PC-3 (cell line): ENCODE measurements around the gene BEST2. TPM values are rescaled to one million over a fixed set of nuclear protein-coding genes. Genes with fewer than 3 reads are reported as not detected.

Experiments
- ATAC-seq: fragments of 200-7000 bp; cut with Tn5 transposase; 2 replicates; pipeline ENCODE4 v1.9.1; 2020; ENCODE audit warnings: mild to moderate bottlenecking, moderate library complexity
- BruUV-seq: library from RNA; stranded (reverse); fragments of 400-500 nt; replicated peaks from 2 replicates; lab custom pipeline; 2021; lab: Mats Ljungman, UMichigan
- CTCF ChIA-PET: fragments of 300-600 bp; sonication (Branson Sonifier 250); formaldehyde crosslinking; loops from one replicate; lab custom pipeline; 2022; ENCODE audit warnings: antibody characterized with exemption; lab: Charles Lee
- POLR2A ChIA-PET: fragments of 300-600 bp; sonication (Branson Sonifier 250); formaldehyde crosslinking; loops from one replicate; lab custom pipeline; 2022; ENCODE audit warnings: antibody characterized with exemption; ENCODE audit not compliant: unreplicated experiment; lab: Charles Lee
- DNase-seq: peaks from one replicate; pipeline ENCODE4 v3.0.0-alpha.2; 2015
- H2AFZ ChIP-seq: fragments of 300-600 bp; sonication (generic); 2 replicates; pipeline ENCODE4 v1.6.0; 2016; ENCODE audit warnings: antibody characterized with exemption, low read length
- H3F3A ChIP-seq: fragments of 300-600 bp; sonication (generic); one replicate; pipeline ENCODE4 v1.6.0; 2017; ENCODE audit warnings: antibody characterized with exemption, low read length, control low read depth, mild to moderate bottlenecking; ENCODE audit not compliant: unreplicated experiment
- H3K27ac ChIP-seq: fragments of 300-600 bp; sonication (generic); 2 replicates; pipeline ENCODE4 v1.5.1; 2016; ENCODE audit warnings: mild to moderate bottlenecking, low read length
- H3K27me3 ChIP-seq: fragments of 300-600 bp; sonication (generic); 2 replicates; pipeline ENCODE4 v1.6.1; 2016; ENCODE audit warnings: low read length, mixed read lengths
- H3K36me3 ChIP-seq: fragments of 300-600 bp; sonication (generic); 2 replicates; pipeline ENCODE4 v1.6.1; 2016; ENCODE audit warnings: low read depth, mixed run types, low read length, mixed read lengths
- H3K4me1 ChIP-seq: fragments of 300-600 bp; sonication (generic); 2 replicates; pipeline ENCODE4 v1.5.1; 2016; ENCODE audit warnings: low read length; ENCODE audit not compliant: insufficient read depth
- H3K4me2 ChIP-seq: fragments of 300-600 bp; sonication (generic); 2 replicates; pipeline ENCODE4 v1.6.0; 2016; ENCODE audit warnings: low read length
- H3K4me3 ChIP-seq: fragments of 300-600 bp; sonication (generic); 2 replicates; pipeline ENCODE4 v1.5.1; 2016; ENCODE audit warnings: mild to moderate bottlenecking, low read length, mixed read lengths
- H3K79me2 ChIP-seq: fragments of 300-600 bp; sonication (generic); 2 replicates; pipeline ENCODE4 v1.6.1; 2017; ENCODE audit warnings: low read length, mixed read lengths
- H3K9ac ChIP-seq: fragments of 300-600 bp; sonication (generic); 2 replicates; pipeline ENCODE4 v1.6.0; 2016; ENCODE audit warnings: mild to moderate bottlenecking, low read length
- H3K9me2 ChIP-seq: fragments of 300-600 bp; sonication (generic); replicated peaks from 2 replicates; pipeline ENCODE4 v1.6.1; 2016; ENCODE audit warnings: mixed run types, low read length, mixed read lengths
- H3K9me3 ChIP-seq: fragments of 300-600 bp; sonication (generic); 2 replicates; pipeline ENCODE4 v1.6.1; 2016; ENCODE audit warnings: low read length, mixed read lengths
- H4K20me1 ChIP-seq: fragments of 300-600 bp; sonication (generic); 2 replicates; pipeline ENCODE4 v1.6.1; 2016; ENCODE audit warnings: low read length, mixed read lengths
- CTCF ChIP-seq: fragments of 300-600 bp; sonication (generic); conservative IDR thresholded peaks from 2 replicates; pipeline ENCODE4 v1.5.1; 2017; ENCODE audit warnings: antibody characterized with exemption, low read depth, mild to moderate bottlenecking, low read length
- EZH2 ChIP-seq: fragments of 300-600 bp; sonication (generic); IDR thresholded peaks from one replicate; pipeline ENCODE4 v1.6.1; 2017; ENCODE audit warnings: antibody characterized with exemption, mild to moderate bottlenecking, low read length; ENCODE audit not compliant: unreplicated experiment
- EZH2phosphoT487 ChIP-seq: fragments of 300-600 bp; sonication (generic); IDR thresholded peaks from 2 replicates; pipeline ENCODE4 v1.6.1; 2018; ENCODE audit warnings: mild to moderate bottlenecking, antibody characterized with exemption, low read length, borderline replicate concordance
- intact Hi-C: fragments of 100-400 bp; cut with micrococcal nuclease; formaldehyde crosslinking; loops from 2 replicates; pipeline ENCODE4 v1.9.0; 2023
- total RNA-seq: library from RNA; depleted of rRNA; stranded (reverse); fragments of >200 nt; gene quantifications from 2 replicates; pipeline ENCODE4 v1.2.3, GENCODE V29; 2014

BEST2 gene
- total RNA-seq, 1 experiment from 2014 or later: 0.07 TPM

- Histone ChIP-seq H3K4me2 (peak overlapping the region; percentile 38), H3K27ac (peak overlapping the region; percentile 72), H3K79me2 (no peaks in the 10 kb centered on the region), H3K27me3 (no peaks in the 10 kb centered on the region), H3K9ac (peak overlapping the region; percentile 38), H3K9me3 (no peaks in the 10 kb centered on the region), H3K4me1 (peaks cover 73% of the 10 kb centered on the region), H3K4me3 (no peak overlapping the region), H3F3A (peaks cover 8% of the 10 kb centered on the region), H4K20me1 (no peaks in the 10 kb centered on the region), H3K9me2 (no peaks in the 10 kb centered on the region), H2AFZ (peak overlapping the region; percentile 15; the same call in 1 of the 2 replicates), H3K36me3 (no peaks in the 10 kb centered on the region)
- ChIA-PET CTCF (no interaction called here), POLR2A (no interaction called here)
- no peak for ATAC-seq
- intact Hi-C loops: no loop called here
- BruUV-seq: no TSS peak
- DNase-seq: no peak
- TF ChIP-seq EZH2phosphoT487: no peak
- TF ChIP-seq EZH2: no peak
- TF ChIP-seq CTCF: no peak
Observed at GRCh38 chr19:12785431-12786031, 33.9 kb downstream of the BEST2 start.

GRCh38 chr19:12786141-12786870, 34.7 kb downstream of the BEST2 start:
- DNase-seq (peak; percentile 75), ATAC-seq (no peak)
- no peaks in the 10 kb centered on the region for H3K27me3 ChIP-seq
- H3K79me2 ChIP-seq: peaks cover under 1% of the 10 kb centered on the region; the same call in 1 of the 2 replicates
- BruUV-seq: no TSS peak
- TF ChIP-seq CTCF (no peak), EZH2phosphoT487 (no peak), EZH2 (no peak)
- H2AFZ ChIP-seq: peak overlapping the region; percentile 15; the same call in 1 of the 2 replicates
- H3K36me3 ChIP-seq: no peaks in the 10 kb centered on the region
- peak overlapping the region; percentile 72 for H3K27ac ChIP-seq
- no peaks in the 10 kb centered on the region for H4K20me1 ChIP-seq
- ChIA-PET POLR2A (no interaction called here), CTCF (interaction anchor here (0.6 kb wide), 1 partner anchor 1147 kb away, joined by 3 read pairs; no protein-coding TSS in a partner anchor)
- intact Hi-C loops: no loop called here
- peaks cover 9% of the 10 kb centered on the region for H3F3A ChIP-seq
- peaks cover 79% of the 10 kb centered on the region for H3K4me1 ChIP-seq
- no peaks in the 10 kb centered on the region for H3K9me3 ChIP-seq
- H3K4me2 ChIP-seq: peak overlapping the region; percentile 38
- peak overlapping the region; percentile 38 for H3K9ac ChIP-seq
- H3K4me3 ChIP-seq: no peak overlapping the region
- no peaks in the 10 kb centered on the region for H3K9me2 ChIP-seq

DNA sequence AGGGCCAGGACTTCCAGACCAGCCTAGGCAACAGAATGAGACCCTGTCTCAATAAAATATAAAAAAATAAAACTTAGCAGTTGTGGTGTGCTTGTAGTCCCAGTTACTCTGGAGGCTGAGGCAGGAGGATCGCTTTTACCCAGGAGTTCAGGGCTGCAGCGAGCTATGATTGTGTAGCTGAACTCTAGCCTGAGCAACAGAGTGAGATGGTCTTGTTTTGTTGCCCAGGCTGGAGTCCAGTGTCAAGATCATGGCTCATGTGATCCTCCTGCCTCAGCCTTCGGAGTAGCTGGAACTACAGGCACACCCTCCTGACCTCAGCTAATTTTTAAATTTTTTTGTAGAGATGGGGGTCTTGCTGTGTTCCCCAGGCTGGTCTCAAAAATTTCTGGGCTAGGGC, 35.4 kb downstream of the BEST2 start:
- POLR2A ChIA-PET: no interaction called here
- Histone ChIP-seq H4K20me1 (peaks cover 5% of the 10 kb centered on the region), H3K4me2 (peak overlapping the region; percentile 38), H3K4me3 (no peak overlapping the region), H3K9me2 (no peaks in the 10 kb centered on the region), H2AFZ (no peak overlapping the region), H3K36me3 (no peaks in the 10 kb centered on the region), H3K27ac (peak overlapping the region; percentile 72), H3K9ac (peak overlapping the region; percentile 38), H3K79me2 (peaks cover 6% of the 10 kb centered on the region), H3F3A (peaks cover 9% of the 10 kb centered on the region), H3K4me1 (peaks cover 78% of the 10 kb centered on the region), H3K27me3 (no peaks in the 10 kb centered on the region), H3K9me3 (no peaks in the 10 kb centered on the region)
- intact Hi-C loops: no loop called here
- CTCF ChIA-PET: interaction anchor here (0.6 kb wide), 2 partner anchors 122 to 1147 kb away, joined by 3 read pairs; no protein-coding TSS in a partner anchor
- no TSS peak for BruUV-seq
- TF ChIP-seq EZH2: no peak
- TF ChIP-seq EZH2phosphoT487: no peak
- DNase-seq (no peak), ATAC-seq (no peak)
